ENCODE measurements around the gene CBFA2T2.

- TF ChIP-seq, protein P1, sequence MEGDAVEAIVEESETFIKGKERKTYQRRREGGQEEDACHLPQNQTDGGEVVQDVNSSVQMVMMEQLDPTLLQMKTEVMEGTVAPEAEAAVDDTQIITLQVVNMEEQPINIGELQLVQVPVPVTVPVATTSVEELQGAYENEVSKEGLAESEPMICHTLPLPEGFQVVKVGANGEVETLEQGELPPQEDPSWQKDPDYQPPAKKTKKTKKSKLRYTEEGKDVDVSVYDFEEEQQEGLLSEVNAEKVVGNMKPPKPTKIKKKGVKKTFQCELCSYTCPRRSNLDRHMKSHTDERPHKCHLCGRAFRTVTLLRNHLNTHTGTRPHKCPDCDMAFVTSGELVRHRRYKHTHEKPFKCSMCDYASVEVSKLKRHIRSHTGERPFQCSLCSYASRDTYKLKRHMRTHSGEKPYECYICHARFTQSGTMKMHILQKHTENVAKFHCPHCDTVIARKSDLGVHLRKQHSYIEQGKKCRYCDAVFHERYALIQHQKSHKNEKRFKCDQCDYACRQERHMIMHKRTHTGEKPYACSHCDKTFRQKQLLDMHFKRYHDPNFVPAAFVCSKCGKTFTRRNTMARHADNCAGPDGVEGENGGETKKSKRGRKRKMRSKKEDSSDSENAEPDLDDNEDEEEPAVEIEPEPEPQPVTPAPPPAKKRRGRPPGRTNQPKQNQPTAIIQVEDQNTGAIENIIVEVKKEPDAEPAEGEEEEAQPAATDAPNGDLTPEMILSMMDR (IDR thresholded peaks at IDR 0.05), result no peak
- TF ChIP-seq POLR2A (IDR thresholded peaks at IDR 0.05), result no peak
Observed at GRCh38 chr20:33551778-33552177, 61.9 kb downstream of the CBFA2T2 start.
